ENCODE results near the gene LRBA. TPM values are rescaled to one million over a fixed set of nuclear protein-coding genes. Genes with fewer than 3 reads are reported as not detected.

LRBA gene
- total and polyA plus RNA-seq, 2 donors (not counting 3 experiments of a cell fraction or from before 2014, with no cell fraction given) = 18.0 to 35.1 TPM

- no peak overlapping the region for H3K9ac ChIP-seq (replicated peaks; ENCODE audit: extremely low read depth, insufficient read depth, low read length)
- no peak for DNase-seq (ENCODE audit: low read depth, low spot score)
- H2AFZ ChIP-seq (ENCODE audit: low read depth, low read length) = no peak overlapping the region
- intact Hi-C loops (cut with micrococcal nuclease) (no loop called here), dilution Hi-C loops (cut with MboI; ENCODE audit: extremely low pct_ligation_motif_present, low sequenced_read_pairs) (no loop called here)
- no peaks in the 10 kb centered on the region for H3K27me3 ChIP-seq (ENCODE audit: control insufficient read depth in 2 of 2, insufficient read depth in 2 of 2, low read length in 2 of 2)
- BruUV-seq (replicated peaks) = no TSS peak
- no peak overlapping the region for H3K4me2 ChIP-seq (ENCODE audit: insufficient read depth, low read length)
- ChIA-PET POLR2A (no interaction called here), CTCF (no interaction called here)
- TF ChIP-seq FOS (IDR thresholded peaks at IDR 0.05; ENCODE audit: borderline replicate concordance, insufficient read depth, low read length) (no peak), POLR2AphosphoS5 (IDR thresholded peaks at IDR 0.05; ENCODE audit: insufficient read depth, low read depth, low read length) (no peak), MYC (IDR thresholded peaks at IDR 0.05; ENCODE audit: low read depth, low read length) (no peak), GATA2 (IDR thresholded peaks at IDR 0.05; ENCODE audit: insufficient read depth, insufficient read length, low read depth, low read length) (no peak), EZH2 (IDR thresholded peaks at IDR 0.05; ENCODE audit: borderline replicate concordance, low read depth, low read length, severe bottlenecking) (no peak), POLR2A (IDR thresholded peaks at IDR 0.05; ENCODE audit: low read depth, low read length) (no peak), JUN (IDR thresholded peaks at IDR 0.05; ENCODE audit: borderline replicate concordance, insufficient read depth, insufficient read length, low read depth) (no peak), MAX (IDR thresholded peaks at IDR 0.05; ENCODE audit: insufficient read depth, insufficient read length) (no peak)
- TF ChIP-seq, protein P1, sequence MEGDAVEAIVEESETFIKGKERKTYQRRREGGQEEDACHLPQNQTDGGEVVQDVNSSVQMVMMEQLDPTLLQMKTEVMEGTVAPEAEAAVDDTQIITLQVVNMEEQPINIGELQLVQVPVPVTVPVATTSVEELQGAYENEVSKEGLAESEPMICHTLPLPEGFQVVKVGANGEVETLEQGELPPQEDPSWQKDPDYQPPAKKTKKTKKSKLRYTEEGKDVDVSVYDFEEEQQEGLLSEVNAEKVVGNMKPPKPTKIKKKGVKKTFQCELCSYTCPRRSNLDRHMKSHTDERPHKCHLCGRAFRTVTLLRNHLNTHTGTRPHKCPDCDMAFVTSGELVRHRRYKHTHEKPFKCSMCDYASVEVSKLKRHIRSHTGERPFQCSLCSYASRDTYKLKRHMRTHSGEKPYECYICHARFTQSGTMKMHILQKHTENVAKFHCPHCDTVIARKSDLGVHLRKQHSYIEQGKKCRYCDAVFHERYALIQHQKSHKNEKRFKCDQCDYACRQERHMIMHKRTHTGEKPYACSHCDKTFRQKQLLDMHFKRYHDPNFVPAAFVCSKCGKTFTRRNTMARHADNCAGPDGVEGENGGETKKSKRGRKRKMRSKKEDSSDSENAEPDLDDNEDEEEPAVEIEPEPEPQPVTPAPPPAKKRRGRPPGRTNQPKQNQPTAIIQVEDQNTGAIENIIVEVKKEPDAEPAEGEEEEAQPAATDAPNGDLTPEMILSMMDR (IDR thresholded peaks at IDR 0.05; ENCODE audit: extremely low read depth in 1 of 2, insufficient read depth in 1 of 2, low read depth in 1 of 2, low read length in 2 of 2) = no peak
- H4K20me1 ChIP-seq (replicated peaks; ENCODE audit: control insufficient read depth, extremely low read depth, insufficient read depth, low read length) = no peaks in the 10 kb centered on the region
- H3K27ac ChIP-seq (ENCODE audit: insufficient read depth, low read depth, low read length) = no peak overlapping the region
- no peak overlapping the region for H3K4me3 ChIP-seq (replicated peaks in 1 of 3; ENCODE audit: insufficient read depth in 1 of 3, low read depth in 1 of 3, low read length in 3 of 3)
- H3K4me1 ChIP-seq (ENCODE audit: control insufficient read depth, extremely low read depth, insufficient read depth, low read length) = no peaks in the 10 kb centered on the region
- H3K79me2 ChIP-seq (ENCODE audit: control insufficient read depth, insufficient read depth, low read length) = no peaks in the 10 kb centered on the region
- H3K9me1 ChIP-seq (replicated peaks; ENCODE audit: control insufficient read depth, extremely low read depth, insufficient read depth, low read length) = no peaks in the 10 kb centered on the region
- no peak for FAIRE-seq
- H3K9me3 ChIP-seq (replicated peaks; ENCODE audit: control insufficient read depth, insufficient read depth, low read length) = no peaks in the 10 kb centered on the region
- no peaks in the 10 kb centered on the region for H3K36me3 ChIP-seq (ENCODE audit: control insufficient read depth in 2 of 2, extremely low read depth in 1 of 2, insufficient read depth in 2 of 2, low read length in 2 of 2)
These were observed 621.0 kb downstream of the LRBA start for GRCh38 chr4:150394046-150394445.
